Keratinocyte (primary cell): ENCODE measurements around the gene CLDN22.

ENCODE experiments used
- EZH2 ChIP-seq: IDR thresholded peaks from one replicate; pipeline ENCODE4 v1.6.1; 2012; ENCODE audit warnings: inconsistent platforms, mild to moderate bottlenecking, low read length, moderate library complexity
- TF ChIP-seq, protein P1 (sequence below), 3 experiments: IDR thresholded peaks in 1 of 3; conservative IDR thresholded peaks in 1 of 3; optimal IDR thresholded peaks in 1 of 3; 2 replicates in 2 of 3; 3 replicates in 1 of 3; pipeline versions ENCODE3 to v1.5.1; 2011; ENCODE audit warnings: low read length in 3 of 3, mild to moderate bottlenecking in 3 of 3, moderate library complexity in 2 of 3, control low read depth in 1 of 3, inconsistent platforms in 1 of 3; ENCODE audit not compliant: insufficient read depth in 2 of 3; ENCODE audit errors: extremely low read depth in 1 of 3

DNA sequence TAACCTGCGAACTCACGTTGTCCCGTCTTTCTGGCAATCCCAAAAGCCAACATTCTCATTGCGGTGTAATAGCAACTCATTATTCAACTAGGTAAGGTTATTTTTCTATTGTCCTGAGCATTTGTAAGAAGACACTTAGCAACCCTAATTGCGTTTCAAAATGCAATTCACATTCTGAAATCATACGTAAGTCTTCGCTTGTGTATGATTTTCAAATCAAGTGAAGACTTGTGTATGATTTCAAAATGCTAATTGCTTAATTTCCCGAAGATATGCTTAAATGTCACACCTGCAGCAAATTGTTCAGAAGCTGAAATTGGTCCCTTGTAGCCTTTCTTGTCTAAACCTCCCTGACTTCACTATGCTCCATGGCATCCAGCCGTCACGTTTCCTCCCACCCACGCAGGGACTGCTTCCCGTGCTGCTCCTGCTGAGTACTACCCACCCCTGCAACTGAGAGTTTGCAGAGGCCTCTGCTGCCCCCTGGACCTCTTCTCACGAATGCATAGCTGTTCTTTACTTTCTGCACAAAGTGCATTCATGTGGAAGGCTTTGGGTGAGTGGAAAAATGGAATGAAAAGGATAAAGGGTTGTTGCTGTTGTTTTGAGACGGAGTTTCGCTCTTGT lies 43.0 kb upstream of the CLDN22 start:
- TF ChIP-seq, protein P1, sequence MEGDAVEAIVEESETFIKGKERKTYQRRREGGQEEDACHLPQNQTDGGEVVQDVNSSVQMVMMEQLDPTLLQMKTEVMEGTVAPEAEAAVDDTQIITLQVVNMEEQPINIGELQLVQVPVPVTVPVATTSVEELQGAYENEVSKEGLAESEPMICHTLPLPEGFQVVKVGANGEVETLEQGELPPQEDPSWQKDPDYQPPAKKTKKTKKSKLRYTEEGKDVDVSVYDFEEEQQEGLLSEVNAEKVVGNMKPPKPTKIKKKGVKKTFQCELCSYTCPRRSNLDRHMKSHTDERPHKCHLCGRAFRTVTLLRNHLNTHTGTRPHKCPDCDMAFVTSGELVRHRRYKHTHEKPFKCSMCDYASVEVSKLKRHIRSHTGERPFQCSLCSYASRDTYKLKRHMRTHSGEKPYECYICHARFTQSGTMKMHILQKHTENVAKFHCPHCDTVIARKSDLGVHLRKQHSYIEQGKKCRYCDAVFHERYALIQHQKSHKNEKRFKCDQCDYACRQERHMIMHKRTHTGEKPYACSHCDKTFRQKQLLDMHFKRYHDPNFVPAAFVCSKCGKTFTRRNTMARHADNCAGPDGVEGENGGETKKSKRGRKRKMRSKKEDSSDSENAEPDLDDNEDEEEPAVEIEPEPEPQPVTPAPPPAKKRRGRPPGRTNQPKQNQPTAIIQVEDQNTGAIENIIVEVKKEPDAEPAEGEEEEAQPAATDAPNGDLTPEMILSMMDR (optimal IDR thresholded peaks at IDR 0.05 in 1 of 3, IDR thresholded peaks at IDR 0.05 in 1 of 3, conservative IDR thresholded peaks at IDR 0.05 in 1 of 3; ENCODE audit: extremely low read depth in 1 of 3, insufficient read depth in 2 of 3, low read length in 3 of 3), result peak in 2 of 3 experiments; percentile 13 to 28
- no peak for TF ChIP-seq EZH2
